Cardiac fibroblast (primary cell): Measurements from ENCODE around the gene SF3B6.

Source experiments
- DNase-seq, 2 donors: peaks; one replicate each; pipeline versions ENCODE4 v3.0.0 to v3.0.0-alpha.2; 2010; ENCODE audit warnings: low read depth in 2 of 2
- H3K4me3 ChIP-seq, 2 donors: replicated peaks in 1 of 2; 1 replicate in 1 of 2; 2 replicates in 1 of 2; pipeline ENCODE4 v1.5.1; 2011; ENCODE audit warnings: low read depth in 2 of 2, low read length in 2 of 2, mild to moderate bottlenecking in 2 of 2, moderate library complexity in 1 of 2
- TF ChIP-seq, protein P1 (sequence below): IDR thresholded peaks from one replicate; pipeline ENCODE4 v1.5.1; 2011; ENCODE audit warnings: low read depth, mild to moderate bottlenecking, low read length, inconsistent platforms

SF3B6 gene

GRCh38 chr2:24088821-24089359 lies 12.8 kb upstream of the SF3B6 start:
- TF ChIP-seq, protein P1, sequence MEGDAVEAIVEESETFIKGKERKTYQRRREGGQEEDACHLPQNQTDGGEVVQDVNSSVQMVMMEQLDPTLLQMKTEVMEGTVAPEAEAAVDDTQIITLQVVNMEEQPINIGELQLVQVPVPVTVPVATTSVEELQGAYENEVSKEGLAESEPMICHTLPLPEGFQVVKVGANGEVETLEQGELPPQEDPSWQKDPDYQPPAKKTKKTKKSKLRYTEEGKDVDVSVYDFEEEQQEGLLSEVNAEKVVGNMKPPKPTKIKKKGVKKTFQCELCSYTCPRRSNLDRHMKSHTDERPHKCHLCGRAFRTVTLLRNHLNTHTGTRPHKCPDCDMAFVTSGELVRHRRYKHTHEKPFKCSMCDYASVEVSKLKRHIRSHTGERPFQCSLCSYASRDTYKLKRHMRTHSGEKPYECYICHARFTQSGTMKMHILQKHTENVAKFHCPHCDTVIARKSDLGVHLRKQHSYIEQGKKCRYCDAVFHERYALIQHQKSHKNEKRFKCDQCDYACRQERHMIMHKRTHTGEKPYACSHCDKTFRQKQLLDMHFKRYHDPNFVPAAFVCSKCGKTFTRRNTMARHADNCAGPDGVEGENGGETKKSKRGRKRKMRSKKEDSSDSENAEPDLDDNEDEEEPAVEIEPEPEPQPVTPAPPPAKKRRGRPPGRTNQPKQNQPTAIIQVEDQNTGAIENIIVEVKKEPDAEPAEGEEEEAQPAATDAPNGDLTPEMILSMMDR, result no peak
- DNase-seq, result no peak
- H3K4me3 ChIP-seq, result no peak overlapping the region

DNA sequence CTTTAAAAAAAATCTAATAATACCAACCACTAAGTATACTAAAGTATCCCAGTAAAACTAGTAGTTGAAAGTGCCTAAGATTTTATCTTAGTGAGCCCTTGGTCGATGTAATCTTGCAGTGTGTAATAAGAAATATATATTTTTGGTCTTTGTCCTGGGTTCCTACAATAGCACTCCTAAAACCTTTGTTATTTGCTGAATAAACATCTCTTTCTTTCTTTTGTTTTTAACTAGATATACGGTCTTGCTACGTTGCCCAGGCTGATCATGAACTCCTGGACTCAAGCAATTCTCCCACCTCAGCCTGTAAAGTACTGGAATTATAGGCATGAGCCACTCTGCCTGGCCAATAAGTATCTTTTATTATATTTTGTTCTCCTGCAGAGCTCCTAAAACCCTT lies 10.9 kb upstream of the SF3B6 start:
- no peak overlapping the region for H3K4me3 ChIP-seq
- DNase-seq, result no peak
- TF ChIP-seq, protein P1, result no peak

GRCh38 chr2:24086241-24086640 lies 10.1 kb upstream of the SF3B6 start:
- no peak overlapping the region for H3K4me3 ChIP-seq
- DNase-seq, result no peak
- TF ChIP-seq, protein P1, result no peak

- TF ChIP-seq, protein P1, result no peak
- no peak for DNase-seq
- H3K4me3 ChIP-seq, result peak overlapping the region; percentile 69 to 73
These were observed 9.0 kb upstream of the SF3B6 start for GRCh38 chr2:24085200-24085489.

GRCh38 chr2:24084386-24085199 lies 8.5 kb upstream of the SF3B6 start, which contains the start of gene TP53I3:
TSS of gene TP53I3 (minus strand) at chr2:24084834. CDS start at chr2:24084326, 508 bp downstream.
- TF ChIP-seq, protein P1, result peak; percentile 28
- peak; percentile 91 to 94 for DNase-seq
- H3K4me3 ChIP-seq, result peak within 1 kb of the TSS; percentile 69 to 73

DNA sequence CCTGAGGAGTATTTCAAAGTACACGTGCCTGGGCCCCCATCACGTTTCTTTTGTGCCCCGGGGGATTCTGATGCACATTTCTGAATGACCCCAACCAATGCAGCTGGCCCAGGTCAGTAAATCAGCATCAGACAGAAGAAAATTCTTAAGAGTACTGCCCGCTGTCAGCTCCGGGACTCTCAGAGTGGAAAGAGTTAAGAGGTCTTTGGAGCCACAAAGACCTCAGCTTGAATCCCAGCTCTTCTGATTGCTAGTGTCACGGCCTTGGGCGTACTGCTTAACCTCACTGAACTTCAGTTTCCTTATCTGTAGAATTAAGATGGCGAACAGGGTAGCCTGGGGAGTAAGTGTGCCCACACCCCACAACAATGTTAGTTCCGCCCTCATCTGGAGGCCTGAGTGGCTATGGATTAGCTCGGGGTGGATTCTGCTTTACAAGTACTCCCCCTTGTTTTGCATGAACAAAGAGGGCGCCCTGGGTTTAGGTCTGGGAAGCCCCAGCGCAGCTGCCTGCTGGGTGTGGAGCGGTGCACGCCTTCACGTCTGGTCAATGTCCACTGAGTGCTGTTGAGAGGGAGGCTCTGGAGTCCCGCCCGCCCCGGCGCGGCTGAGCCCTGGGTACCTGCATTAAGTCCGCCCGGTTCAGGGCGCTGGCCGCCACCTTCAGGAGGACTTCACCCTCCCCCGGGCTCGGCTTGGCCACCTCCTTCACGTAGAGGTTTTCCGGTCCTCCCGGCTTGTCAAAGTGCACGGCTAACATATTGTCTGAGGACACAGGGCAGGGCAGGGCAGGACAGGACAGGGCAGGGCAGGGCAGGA lies 7.7 kb upstream of the SF3B6 start:
- H3K4me3 ChIP-seq, result peak overlapping the region; percentile 69 to 73
- peak; percentile 83 to 92 for DNase-seq
- TF ChIP-seq, protein P1, result no peak
